HG02623 (cell line): Measurements from ENCODE around the gene CHMP4A.
A peak's percentile ranks its signal among the peaks of the same experiment; 100 is the strongest.

Source experiments
- ATAC-seq: cut with Tn5 transposase; IDR thresholded peaks from one replicate; pipeline ENCODE4 v1.9.1; 2021; ENCODE audit warnings: moderate library complexity; ENCODE audit not compliant: unreplicated experiment

Gene CHMP4A

GRCh38 chr14:24179961-24180796 is 33.1 kb downstream of the CHMP4A start:
- no peak for ATAC-seq

DNA sequence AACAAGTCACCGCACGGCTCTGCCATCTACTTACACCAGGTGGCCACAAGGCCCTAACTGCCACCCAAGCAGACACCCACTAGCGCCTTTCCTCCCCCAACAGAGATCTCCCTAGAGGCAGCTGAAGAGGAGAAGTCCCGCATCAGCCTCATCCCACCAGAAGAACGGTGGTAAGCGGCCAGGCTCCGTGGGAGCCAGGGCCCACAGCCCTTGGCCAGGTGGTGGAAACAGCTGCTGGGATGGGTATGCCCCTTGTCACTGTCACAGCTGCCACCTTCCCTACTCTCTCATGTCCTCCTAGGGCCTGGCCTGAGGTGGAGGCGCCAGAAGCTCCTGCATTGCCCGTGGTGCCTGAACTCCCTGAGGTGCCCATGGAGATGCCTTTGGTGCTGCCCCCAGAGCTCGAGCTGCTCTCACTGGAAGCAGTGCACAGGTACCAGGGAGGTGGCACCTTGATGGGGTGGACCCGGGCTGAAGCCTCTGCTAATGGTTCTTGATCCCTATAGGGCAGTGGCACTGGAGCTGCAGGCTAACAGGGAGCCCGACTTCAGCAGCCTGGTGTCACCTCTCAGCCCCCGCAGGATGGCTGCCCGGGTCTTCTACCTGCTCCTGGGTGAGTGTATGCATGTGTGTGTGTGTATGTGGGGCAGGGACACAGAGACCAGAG is 33.9 kb downstream of the CHMP4A start:
- no peak for ATAC-seq

DNA sequence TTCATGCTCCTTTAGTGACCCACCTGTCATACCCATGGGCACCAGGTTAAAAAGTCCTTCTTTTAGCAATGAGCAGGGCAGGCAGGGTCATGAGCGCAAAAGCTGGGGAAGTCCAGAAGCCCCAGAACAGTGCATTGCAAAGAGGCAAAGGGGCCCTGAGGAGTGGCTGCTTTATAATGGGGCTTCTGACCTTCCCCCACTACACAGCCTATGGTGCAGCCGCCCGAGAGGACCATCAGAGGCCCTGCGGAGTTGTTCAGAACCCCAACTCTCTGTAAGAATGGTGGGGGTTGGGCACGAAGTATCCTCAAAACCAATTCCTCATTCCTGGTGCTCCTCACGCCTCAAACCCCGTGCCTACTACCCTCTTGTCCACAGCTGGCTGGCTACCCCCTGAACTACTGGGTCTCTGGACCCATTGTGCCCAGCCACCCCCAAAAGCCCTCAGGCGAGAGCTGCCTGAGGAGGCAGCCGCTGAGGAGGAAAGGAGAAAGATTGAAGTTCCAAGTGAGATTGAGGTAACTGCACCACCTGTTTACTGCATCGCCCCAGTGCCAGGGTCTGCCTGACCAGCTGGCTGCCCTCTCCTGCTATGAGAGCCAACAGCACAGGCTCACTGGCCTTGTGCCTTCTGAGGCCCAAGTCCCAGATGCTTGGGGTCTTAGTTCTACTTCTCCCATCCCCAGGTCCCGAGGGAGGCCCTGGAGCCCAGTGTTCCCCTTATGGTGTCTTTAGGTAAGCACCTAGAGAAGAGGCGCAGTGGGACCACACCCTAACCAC is 34.7 kb downstream of the CHMP4A start:
- no peak for ATAC-seq

GRCh38 chr14:24177891-24178290 is 35.4 kb downstream of the CHMP4A start:
- ATAC-seq: no peak

GRCh38 chr14:24177041-24177825 is 36.1 kb downstream of the CHMP4A start:
- no peak for ATAC-seq

DNA sequence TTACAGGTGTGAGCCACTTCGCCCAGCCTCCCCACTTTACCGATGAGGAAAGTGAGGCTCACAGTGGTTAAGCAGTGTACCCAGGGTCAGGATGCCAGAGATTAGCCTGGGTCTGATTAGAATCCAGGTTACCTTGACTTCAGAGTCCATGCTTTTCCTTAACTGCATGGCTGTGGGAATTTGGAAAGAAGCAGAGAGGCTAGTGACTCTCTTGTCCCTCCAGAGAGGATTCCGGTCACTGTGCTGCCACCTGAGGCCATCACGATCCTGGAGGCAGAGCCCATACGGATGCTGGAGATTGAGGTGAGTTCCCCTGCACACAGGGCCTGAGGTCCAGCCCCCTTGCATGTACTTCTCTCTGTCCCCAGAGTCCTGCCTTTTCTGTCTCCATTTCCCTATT is 36.7 kb downstream of the CHMP4A start:
- ATAC-seq: no peak

DNA sequence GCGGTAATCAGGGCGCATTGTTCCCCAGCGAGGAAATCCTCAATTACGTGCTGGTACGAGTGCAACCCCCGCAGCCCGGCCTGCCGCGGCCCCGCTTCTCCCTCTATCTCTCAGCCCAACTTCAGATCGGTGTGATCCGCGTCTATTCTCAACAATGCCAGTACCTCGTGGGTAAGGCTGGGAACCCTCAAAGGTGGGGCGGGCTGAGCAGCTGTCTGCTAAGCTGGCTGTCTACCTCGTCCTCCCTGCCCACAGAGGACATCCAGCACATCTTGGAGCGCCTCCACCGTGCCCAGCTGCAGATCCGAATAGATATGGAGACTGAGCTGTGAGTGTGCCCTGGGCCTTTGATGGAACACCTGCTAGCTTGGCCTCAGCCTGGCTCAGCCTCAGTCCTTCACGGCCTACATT is 40.4 kb downstream of the CHMP4A start:
- ATAC-seq: no peak

GRCh38 chr14:24172261-24172860 is 40.9 kb downstream of the CHMP4A start:
- ATAC-seq: no peak

DNA sequence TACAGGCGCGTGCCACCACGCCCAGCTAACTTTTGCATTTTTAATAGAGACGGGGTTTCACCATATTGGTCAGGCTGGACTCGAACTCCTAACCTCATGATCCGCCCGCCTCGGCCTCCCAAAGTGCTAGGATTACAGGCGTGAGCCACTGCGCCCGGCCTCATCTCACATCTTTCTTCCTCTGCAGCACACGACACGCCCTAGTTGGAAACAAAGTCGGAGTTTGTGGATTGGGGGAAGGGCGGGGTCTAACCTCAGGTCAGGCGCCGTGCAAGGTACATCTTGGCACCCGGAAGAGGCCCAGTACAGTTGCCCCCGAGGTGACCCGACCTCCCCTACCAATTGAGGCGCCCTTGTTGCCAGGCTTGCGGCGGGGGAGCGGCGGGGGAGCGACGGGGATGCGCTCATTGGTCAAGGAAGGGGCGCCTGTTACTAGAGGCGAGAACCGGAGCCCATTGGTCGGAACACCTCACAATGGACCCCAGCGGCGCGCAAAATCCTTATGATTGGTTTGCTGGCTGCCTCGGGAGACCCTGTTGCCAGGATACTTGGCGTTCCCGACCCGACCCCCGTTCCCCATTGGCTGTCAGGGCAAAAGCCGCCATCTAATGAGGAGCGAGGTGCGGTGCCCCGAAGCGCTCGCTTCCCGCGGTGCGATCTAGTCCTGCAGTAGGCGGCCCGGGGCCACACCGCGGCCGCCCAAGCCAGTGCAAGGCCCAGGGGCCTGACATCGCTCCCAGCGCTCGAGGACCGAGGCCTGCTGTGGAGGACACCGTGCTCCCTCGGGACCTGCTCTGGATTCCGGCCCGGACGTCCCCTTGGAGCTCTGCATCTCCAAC is 41.6 kb downstream of the CHMP4A start, which contains the start of gene REC8:
REC8 (plus strand) TSS at position 659 of the 839 bp plus-strand sequence. CDS start 473 bp downstream, outside the sequence.
- peak; percentile 74 for ATAC-seq

- ATAC-seq: no peak
Measured at GRCh38 chr14:24167469-24168114, 45.7 kb downstream of the CHMP4A start.

DNA sequence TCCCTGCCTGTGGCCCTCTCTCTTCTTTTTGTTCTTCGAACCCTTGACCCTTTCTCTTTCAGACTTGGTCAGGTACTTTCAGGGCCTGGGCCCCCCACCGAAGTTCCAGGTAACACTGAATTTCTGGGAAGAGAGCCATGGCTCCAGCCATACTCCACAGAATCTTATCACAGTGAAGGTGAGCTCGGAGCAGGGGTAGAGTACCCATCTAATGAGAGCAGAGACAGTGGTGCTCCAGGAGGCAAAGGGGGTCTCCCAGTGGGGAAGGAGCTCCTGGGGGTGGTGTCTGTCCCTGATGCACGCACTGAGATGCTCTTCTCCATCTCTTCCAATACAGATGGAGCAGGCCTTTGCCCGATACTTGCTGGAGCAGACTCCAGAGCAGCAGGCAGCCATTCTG is 47.5 kb downstream of the CHMP4A start:
- ATAC-seq: no peak

GRCh38 chr14:24164518-24164991 is 48.7 kb downstream of the CHMP4A start:
- no peak for ATAC-seq

DNA sequence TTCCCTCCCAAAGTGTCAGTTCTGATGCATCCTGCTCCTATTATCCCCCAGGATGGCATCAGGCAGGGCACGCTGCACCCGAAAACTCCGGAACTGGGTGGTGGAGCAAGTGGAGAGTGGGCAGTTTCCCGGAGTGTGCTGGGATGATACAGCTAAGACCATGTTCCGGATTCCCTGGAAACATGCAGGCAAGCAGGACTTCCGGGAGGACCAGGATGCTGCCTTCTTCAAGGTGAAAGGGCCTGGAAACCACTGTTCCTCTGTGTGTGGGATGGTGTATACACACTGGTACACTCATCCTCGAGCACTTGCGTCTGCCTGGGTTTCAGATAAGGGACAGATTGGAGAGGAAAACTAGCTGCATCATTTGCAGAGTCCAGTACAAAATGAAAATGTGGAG is 51.2 kb downstream of the CHMP4A start:
- ATAC-seq: no peak

DNA sequence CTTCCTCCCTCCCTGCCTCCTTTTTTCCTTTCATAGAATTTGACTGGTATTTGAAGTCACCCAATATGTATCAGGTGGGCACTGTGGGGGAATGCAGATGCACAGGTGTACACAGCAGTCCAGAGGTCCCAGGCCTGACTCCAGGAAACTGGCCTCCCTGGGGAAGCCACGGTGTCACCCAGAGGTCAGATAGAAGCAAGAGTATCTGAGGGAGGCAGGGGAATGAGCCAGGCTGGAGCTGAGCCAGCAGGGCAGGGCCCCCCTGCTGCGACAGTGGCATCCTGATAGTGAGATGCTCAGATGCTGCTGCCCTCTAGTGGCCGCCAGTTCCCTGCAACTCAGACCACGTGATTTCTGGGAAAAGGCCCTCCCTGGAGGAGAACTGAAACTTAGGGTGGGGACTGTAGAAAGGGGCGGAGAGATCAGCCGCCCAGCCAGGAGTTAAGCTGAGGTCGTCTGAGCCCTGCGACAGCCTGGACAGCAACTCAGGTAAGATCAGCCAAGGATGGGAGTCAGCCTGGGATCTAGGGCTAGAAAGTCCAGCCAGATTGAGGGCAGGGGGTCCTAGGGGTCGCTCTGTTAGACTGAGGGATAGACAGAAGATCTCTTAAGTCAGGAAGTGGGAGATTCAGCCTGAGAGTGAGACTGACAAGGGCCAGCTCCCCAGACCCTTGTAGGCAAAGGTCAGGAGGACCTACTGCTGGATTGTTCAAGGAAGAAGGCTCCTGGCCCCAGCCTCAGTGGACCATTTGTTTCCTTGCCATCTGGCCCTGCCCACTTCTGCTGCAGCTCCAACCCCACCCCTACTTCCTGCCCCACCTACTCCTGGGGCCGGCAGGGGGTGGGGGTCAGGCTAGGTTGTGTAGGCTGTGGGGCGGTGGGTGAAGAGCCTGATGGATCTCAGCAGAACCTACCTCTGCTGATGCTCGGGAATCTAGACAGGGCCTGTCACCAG is 52.2 kb downstream of the CHMP4A start, which contains the start of gene IRF9:
IRF9 (plus strand) TSS at position 416 of the 955 bp plus-strand sequence. CDS start 880 bp downstream, outside the sequence.
- peak; percentile 72 for ATAC-seq

- ATAC-seq: no peak
Measured at GRCh38 chr14:24160499-24160849, 52.8 kb downstream of the CHMP4A start.

DNA sequence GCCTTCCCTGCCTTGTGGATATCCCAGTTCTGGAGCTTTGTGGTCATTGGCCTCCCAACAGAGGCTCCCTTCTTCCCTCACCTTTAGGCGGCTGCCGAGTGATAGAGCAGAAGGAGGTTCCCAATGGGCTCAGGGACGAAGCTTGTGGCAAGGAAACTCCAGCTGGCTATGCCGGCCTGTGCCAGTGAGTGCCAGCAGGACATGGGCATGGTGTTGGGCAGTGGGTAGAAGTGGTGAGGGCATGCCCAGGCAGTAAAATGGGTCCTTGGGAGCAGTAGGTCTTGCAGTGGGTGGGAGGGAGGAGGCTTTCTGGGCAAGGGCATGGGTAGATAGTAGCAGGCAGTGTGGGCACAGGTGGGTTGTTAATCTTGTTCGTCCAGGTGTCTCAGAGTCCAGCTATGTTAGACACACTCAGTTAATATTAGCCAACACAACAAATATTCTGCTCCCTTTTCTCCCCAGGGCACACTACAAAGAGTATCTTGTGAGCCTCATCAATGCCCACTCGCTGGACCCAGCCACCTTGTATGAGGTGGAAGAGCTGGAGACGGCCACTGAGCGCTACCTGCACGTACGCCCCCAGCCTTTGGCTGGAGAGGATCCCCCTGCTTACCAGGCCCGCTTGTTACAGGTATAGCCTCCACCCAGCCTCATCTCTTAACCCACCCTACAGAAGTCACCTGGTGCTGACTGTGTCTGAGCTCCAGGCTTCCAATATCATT is 53.4 kb downstream of the CHMP4A start:
- no peak for ATAC-seq
